ENCODE measurements around the gene PLXNA4.

The PLXNA4 gene

GRCh38 chr7:132415259-132415658 lies 161.0 kb downstream of the PLXNA4 start:
- TF ChIP-seq SPI1 (IDR thresholded peaks at IDR 0.05; ENCODE audit: borderline replicate concordance, low read depth) (no peak), POLR2AphosphoS5 (IDR thresholded peaks at IDR 0.05; ENCODE audit: low read depth) (no peak), REST (IDR thresholded peaks at IDR 0.05; ENCODE audit: insufficient replicate concordance, low read depth) (no peak), CTCF (IDR thresholded peaks at IDR 0.05; ENCODE audit: insufficient read depth, low read length) (no peak), GABPA (IDR thresholded peaks at IDR 0.05; ENCODE audit: low read depth) (no peak)
- no peak for DNase-seq (ENCODE audit: low read depth in 1 of 2, low spot score in 1 of 2)
- Histone ChIP-seq H3K4me3 (replicated peaks; ENCODE audit: insufficient read depth, low read length) (no peak overlapping the region), H3K27ac (replicated peaks) (no peak overlapping the region), H3K27me3 (ENCODE audit: insufficient read depth, poor library complexity, severe bottlenecking) (no peaks in the 10 kb centered on the region)

- Histone ChIP-seq H3K27me3 (ENCODE audit: insufficient read depth, poor library complexity, severe bottlenecking) (no peaks in the 10 kb centered on the region), H3K27ac (replicated peaks) (no peak overlapping the region), H3K4me3 (replicated peaks; ENCODE audit: insufficient read depth, low read length) (no peak overlapping the region)
- TF ChIP-seq CTCF (IDR thresholded peaks at IDR 0.05; ENCODE audit: insufficient read depth, low read length) (no peak), SPI1 (IDR thresholded peaks at IDR 0.05; ENCODE audit: borderline replicate concordance, low read depth) (no peak), POLR2AphosphoS5 (IDR thresholded peaks at IDR 0.05; ENCODE audit: low read depth) (no peak), REST (IDR thresholded peaks at IDR 0.05; ENCODE audit: insufficient replicate concordance, low read depth) (no peak), GABPA (IDR thresholded peaks at IDR 0.05; ENCODE audit: low read depth) (no peak)
- no peak for DNase-seq (ENCODE audit: low read depth in 1 of 2, low spot score in 1 of 2)
These were observed 161.4 kb downstream of the PLXNA4 start for GRCh38 chr7:132414857-132415256.

- Histone ChIP-seq H3K27ac (replicated peaks) (no peak overlapping the region), H3K4me3 (replicated peaks; ENCODE audit: insufficient read depth, low read length) (no peak overlapping the region), H3K27me3 (ENCODE audit: insufficient read depth, poor library complexity, severe bottlenecking) (no peaks in the 10 kb centered on the region)
- DNase-seq (ENCODE audit: low read depth in 1 of 2, low spot score in 1 of 2): no peak
- TF ChIP-seq REST (IDR thresholded peaks at IDR 0.05; ENCODE audit: insufficient replicate concordance, low read depth) (no peak), SPI1 (IDR thresholded peaks at IDR 0.05; ENCODE audit: borderline replicate concordance, low read depth) (no peak), GABPA (IDR thresholded peaks at IDR 0.05; ENCODE audit: low read depth) (no peak), POLR2AphosphoS5 (IDR thresholded peaks at IDR 0.05; ENCODE audit: low read depth) (no peak), CTCF (IDR thresholded peaks at IDR 0.05; ENCODE audit: insufficient read depth, low read length) (no peak)
These were observed 163.8 kb downstream of the PLXNA4 start for GRCh38 chr7:132412435-132412834.
